NCI-H82 (cell line): ENCODE measurements around the gene SRPK2.

ENCODE experiments used
- DNase-seq: peaks from one replicate; lab custom pipeline; 2025; lab: John Stamatoyannopoulos, UW

The SRPK2 gene

DNA sequence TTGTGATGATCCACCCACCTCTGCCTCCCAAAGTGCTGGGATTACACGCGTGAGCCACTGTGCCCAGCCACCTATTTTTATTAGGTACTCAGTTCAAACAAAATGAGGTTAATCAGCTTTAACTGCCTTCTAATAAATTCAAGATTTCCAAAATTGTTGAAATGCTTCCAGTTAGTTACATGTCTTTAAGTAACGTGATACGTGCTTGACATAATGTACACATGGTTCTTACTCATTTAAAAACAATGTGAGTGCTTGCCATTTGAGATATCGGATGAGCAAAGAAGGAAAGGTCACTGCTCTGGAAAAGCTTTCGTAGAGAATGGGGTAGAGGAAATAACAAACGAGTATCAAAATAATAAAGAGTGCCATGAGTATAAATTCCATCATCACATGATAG, 291.1 kb downstream of the SRPK2 start:
- no peak for DNase-seq

DNA sequence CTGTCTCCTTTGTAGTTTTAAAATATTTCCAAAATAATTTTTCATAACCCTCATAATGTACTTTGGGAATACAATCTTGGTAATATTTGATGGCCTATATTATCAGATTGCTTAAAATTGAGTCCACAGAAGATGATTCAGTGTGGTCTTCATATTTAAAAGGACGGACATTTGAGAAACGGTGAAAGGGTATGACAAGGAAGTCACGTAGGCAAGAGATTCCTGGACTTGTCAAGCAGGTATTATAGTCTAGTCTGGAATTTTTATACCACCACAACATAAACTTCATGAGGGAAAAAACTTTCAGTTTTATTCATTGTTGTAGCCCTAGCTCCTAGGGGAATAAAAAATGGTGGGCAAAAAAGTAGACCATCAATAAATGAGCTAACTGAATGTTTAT, 292.4 kb downstream of the SRPK2 start:
- no peak for DNase-seq

DNA sequence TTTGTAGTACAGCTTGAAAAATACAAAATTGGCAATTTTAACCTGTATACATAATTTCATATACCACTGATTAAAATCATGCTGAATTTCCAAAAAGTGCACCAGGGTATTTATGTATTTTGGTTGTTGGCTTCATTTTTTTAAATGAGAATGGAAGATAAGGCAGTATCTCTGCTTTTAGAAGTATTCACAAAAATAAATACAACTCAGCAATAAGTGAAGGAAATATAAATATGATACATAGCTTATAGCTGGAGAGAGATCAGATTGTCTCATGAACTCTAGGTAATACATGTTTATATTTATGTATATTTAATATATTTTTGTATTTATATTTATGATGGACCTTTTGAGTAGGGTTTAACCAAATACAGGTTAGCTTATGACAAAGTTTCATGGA, 293.8 kb downstream of the SRPK2 start:
- no peak for DNase-seq

- DNase-seq = no peak
Measured at GRCh38 chr7:105088456-105088855, 300.3 kb downstream of the SRPK2 start.

DNA sequence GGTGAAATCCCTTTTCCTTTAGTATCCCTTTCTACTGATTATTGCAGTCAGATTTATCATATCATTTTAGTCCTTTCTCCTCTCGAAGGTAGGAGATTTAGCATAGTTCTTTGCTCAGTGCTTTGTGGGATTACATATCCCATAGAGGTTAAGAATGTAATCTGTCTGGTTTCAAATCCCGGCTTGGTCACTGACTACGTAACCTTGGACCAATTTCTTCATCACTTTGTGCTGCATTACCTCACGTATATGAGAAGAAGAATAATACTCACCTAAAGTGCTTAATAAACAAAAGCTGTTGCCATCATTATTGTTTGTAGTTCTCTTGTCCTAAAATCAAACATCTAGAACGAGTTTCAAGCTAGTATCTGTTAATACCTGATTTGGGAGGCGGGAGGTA, 300.7 kb downstream of the SRPK2 start:
- no peak for DNase-seq

DNA sequence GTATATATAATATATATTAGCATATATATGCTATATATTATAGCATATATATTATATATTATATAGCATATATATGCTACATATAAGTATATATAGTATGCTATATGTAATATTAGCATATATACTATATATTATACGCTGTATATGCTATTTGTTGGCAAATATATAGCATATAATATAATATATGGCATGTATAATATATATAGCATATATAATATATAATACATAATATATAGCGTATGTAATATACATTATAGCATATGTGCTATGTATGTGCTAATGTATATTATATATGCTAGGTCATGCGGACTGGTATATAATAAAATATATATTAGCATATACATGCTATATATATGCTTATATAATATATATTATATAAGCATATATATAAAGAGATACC, 301.9 kb downstream of the SRPK2 start:
- no peak for DNase-seq

- DNase-seq = no peak
Measured at GRCh38 chr7:105084581-105084980, 304.1 kb downstream of the SRPK2 start.

DNA sequence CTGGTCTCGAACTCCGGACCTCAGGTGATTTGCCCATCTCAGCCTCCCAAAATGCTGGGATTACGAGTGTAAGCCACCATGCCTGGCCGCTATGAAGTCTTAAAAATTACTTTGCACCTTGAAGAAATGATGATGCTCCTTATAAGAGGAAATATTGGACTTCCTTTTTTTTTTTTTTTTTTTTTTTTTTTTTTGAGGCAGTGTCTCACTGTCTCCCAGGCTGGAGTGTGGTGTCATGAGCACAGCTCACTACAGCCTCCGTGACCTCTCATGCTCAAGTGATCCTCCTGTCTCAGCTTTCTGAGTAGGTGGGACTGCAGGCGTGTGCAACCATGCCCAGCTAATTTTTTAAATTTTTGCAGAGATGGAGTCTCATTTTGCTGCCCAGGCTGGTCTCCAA, 309.4 kb downstream of the SRPK2 start:
- no peak for DNase-seq

- no peak for DNase-seq
Measured at GRCh38 chr7:105073143-105073542, 315.6 kb downstream of the SRPK2 start.

GRCh38 chr7:105068886-105069285, 319.8 kb downstream of the SRPK2 start:
- DNase-seq = no peak

DNA sequence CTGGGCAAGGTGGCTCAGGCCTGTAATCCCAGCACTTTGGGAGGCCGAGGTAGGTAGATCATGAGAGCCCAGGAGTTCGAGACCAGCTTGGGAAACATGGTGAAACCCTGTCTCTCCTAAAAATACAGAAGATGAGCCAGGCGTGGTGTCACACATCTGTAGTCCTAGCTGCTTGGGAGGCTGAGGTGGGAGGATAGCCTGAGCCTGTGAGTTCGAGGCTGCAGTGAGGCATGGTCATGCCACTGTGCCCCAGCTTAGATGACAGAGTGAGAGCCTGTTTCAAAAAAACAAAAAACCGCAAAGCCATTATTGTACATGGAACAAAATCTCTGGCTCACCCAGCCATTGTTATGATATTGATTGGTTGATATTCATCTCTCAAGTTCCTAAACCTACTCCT, 321.0 kb downstream of the SRPK2 start:
- DNase-seq = no peak
